ENCODE results near the gene SRM. TPM values are rescaled to one million over a fixed set of nuclear protein-coding genes. Genes with fewer than 3 reads are reported as not detected.
A peak's percentile ranks its signal among the peaks of the same experiment; 100 is the strongest.
"Not testable (repeated sequence)": the region's sequence is repeated elsewhere in the genome, so short reads cannot be mapped to it uniquely, and the experiment has no call there.

SRM gene
- total RNA-seq, 1 donor from 2014 or later = 332 TPM

- no peak within 1 kb of the TSS for H3K4me3 Mint-ChIP-seq
Measured at GRCh38 chr1:11046625-11047365, 13.0 kb downstream of the SRM start, which contains the start of gene MASP2. Gene MASP2, minus strand, starts transcription at chr1:11047239. Its CDS starts 32 bp downstream, at chr1:11047207.

GRCh38 chr1:11046270-11046566 is 13.6 kb downstream of the SRM start:
- Mint-ChIP-seq H3K27me3 (ENCODE audit: insufficient read depth) (no peaks in the 10 kb centered on the region), H3K9me3 (no peaks in the 10 kb centered on the region), H3K4me3 (no peak overlapping the region), H3K36me3 (ENCODE audit: low read depth) (no peaks in the 10 kb centered on the region), H3K4me1 (ENCODE audit: low read depth) (no peaks in the 10 kb centered on the region), H3K27ac (no peak overlapping the region)
- intact Hi-C loops (cut with micrococcal nuclease) = no loop called here
- DNase-seq (ENCODE audit: low spot score) = no peak

More at GRCh38 chr1:11046625-11047365, 13.0 kb downstream of the SRM start, which contains the start of gene MASP2:
- no peaks in the 10 kb centered on the region for H3K36me3 Mint-ChIP-seq (ENCODE audit: low read depth)
- no peaks in the 10 kb centered on the region for H3K27me3 Mint-ChIP-seq (ENCODE audit: insufficient read depth)
- DNase-seq (ENCODE audit: low spot score) = no peak
- H3K4me1 Mint-ChIP-seq (ENCODE audit: low read depth) = no peaks in the 10 kb centered on the region
- H3K27ac Mint-ChIP-seq = no peak within 1 kb of the TSS
- intact Hi-C loops (cut with micrococcal nuclease) = no loop called here
- no peaks in the 10 kb centered on the region for H3K9me3 Mint-ChIP-seq

GRCh38 chr1:11045428-11046269 is 14.2 kb downstream of the SRM start:
- intact Hi-C loops (cut with micrococcal nuclease) = no loop called here
- Mint-ChIP-seq H3K4me3 (no peak overlapping the region), H3K9me3 (no peaks in the 10 kb centered on the region), H3K27me3 (ENCODE audit: insufficient read depth) (no peaks in the 10 kb centered on the region), H3K36me3 (ENCODE audit: low read depth) (no peaks in the 10 kb centered on the region), H3K27ac (no peak overlapping the region), H3K4me1 (ENCODE audit: low read depth) (no peaks in the 10 kb centered on the region)
- no peak for DNase-seq (ENCODE audit: low spot score)

DNA sequence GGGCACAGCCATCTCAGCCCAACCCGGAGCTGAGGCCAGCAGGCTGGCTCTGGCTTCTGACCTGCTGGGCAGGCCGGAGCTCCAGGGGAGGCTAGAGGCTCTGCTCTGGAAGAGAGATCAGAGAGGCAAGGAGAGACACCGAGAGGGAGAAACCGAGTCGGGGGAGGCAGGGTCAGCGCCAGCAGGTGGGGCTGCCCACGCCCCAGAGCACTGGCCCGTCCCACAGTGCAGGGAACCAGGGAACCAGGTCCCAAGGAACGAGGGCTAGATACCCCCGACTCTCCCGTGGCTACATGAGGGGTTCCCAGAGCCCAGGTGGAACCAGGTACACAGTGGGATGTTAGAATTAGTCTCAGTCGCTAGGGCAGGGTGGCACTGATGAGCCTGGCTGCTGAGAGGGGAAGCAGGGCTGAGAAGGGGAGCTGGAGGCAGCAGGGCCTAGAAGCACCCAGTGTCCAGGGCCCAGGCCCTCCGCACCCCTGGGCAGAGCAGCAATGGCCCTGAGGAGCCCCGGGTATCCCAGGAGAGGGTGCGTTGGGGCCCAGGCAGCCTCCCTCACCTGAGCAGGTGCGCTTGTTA is 14.9 kb downstream of the SRM start:
- Mint-ChIP-seq H3K27ac (no peak overlapping the region), H3K9me3 (no peaks in the 10 kb centered on the region), H3K4me1 (ENCODE audit: low read depth) (no peaks in the 10 kb centered on the region), H3K4me3 (no peak overlapping the region), H3K27me3 (ENCODE audit: insufficient read depth) (no peaks in the 10 kb centered on the region), H3K36me3 (ENCODE audit: low read depth) (no peaks in the 10 kb centered on the region)
- intact Hi-C loops (cut with micrococcal nuclease) = no loop called here
- DNase-seq (ENCODE audit: low spot score) = no peak

DNA sequence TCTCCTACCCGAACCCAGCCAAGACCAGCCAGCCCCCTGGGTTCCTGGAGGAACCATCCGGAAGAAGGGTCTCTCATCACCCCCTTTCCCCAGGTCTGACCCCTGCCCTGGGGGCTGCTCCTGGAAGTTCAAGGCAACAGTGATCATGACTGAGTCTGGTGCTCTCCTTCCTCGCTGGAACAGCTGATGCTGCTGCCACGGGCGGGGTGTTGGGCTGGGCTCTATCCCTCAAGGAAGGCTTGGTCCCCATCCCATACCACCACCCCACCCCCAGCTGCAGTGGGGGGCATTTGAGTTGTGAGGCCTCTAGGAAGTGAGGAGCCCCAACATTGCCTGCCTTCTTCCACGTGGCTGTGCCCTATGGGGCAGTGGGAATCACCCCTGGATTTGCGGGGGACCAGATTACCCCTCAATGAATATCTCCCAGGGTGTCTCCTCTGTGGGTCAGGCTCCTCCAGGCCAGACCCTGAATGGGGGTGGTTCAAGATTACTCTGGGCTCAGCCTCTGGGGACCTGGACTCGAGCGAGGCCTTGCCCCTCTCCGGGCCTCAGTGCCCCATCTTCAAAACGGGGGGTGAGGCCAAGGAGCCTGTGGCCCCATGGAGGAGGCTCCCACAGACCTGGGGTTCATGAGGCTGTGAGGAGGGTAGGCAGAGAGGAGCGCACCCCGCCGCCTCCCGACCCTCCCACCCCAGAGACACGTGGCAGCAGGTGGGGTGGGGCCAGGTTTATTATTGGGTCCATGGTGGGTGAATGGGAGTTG is 15.6 kb downstream of the SRM start:
- Mint-ChIP-seq H3K4me1 (ENCODE audit: low read depth) (no peaks in the 10 kb centered on the region), H3K27ac (no peak overlapping the region), H3K36me3 (ENCODE audit: low read depth) (no peaks in the 10 kb centered on the region), H3K27me3 (ENCODE audit: insufficient read depth) (no peaks in the 10 kb centered on the region), H3K9me3 (no peaks in the 10 kb centered on the region), H3K4me3 (no peak overlapping the region)
- intact Hi-C loops (cut with micrococcal nuclease) = no loop called here
- no peak for DNase-seq (ENCODE audit: low spot score)

DNA sequence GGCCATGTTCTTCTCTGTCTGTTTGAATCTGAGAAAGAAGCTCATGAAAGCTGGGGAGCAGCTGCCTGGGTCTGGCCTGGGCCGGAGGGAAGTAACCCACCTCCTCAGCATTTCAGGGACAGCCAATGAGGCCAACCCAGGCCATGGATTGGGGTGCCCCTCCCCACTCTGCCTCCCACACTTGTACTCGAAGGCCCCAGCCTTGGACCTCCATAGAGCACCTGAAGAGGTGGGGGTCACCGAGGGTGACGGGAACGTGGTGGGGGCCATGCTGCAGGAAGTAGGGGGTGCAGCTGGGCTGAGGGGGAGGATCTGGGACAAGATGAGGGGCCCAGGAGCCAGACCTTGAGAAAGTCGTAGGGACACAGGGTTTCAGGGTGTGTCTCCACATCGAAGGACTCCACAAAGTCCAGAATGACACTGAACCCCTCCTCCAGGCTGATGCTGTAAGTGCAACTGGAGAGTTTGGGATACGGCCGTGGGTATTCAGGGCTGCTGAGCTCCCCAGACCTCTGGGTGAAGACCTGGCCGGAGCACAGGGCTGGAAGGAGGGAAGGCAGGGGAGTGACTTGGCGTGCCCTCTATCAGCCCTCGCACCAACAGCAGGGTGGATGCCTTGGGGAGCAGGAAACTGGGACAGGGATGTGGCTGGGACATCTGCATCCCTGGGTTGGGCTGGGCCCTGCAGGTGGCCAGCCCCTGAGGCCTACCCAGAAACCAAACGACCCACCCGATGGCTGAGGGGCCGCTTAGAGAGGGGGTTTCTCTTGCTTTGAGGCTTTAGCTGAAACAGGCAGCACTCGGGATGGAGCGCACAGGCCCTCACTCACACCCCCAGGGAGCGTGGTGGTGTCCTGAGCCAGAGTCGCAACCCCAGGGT is 16.6 kb downstream of the SRM start:
- no peaks in the 10 kb centered on the region for H3K4me1 Mint-ChIP-seq (ENCODE audit: low read depth)

DNA sequence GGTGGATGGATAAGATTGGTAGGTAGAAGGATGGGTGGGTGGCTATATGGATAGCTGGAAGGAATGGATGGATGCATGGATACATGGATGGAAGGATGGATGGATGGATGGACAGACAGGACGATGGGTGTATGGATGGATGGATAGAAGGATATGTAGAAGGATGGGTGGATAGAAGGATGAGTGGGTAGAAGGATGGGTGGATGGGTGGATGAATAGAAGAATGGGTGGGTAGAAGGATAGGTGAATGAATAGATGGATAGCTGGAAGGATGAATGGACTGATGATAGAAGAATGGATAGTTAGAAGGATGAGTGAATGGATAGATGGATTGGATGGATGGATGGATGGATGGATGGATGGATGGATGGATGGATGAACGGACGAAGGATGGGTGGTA is 17.8 kb downstream of the SRM start:
- peaks cover 3% of the 10 kb centered on the region for H3K27me3 Mint-ChIP-seq (ENCODE audit: insufficient read depth)
- no peaks in the 10 kb centered on the region for H3K36me3 Mint-ChIP-seq (ENCODE audit: low read depth)
- intact Hi-C loops (cut with micrococcal nuclease) = no loop called here
- H3K4me3 Mint-ChIP-seq = no peak overlapping the region
- no peaks in the 10 kb centered on the region for H3K9me3 Mint-ChIP-seq
- peaks cover 7% of the 10 kb centered on the region for H3K4me1 Mint-ChIP-seq (ENCODE audit: low read depth)
- no peak for DNase-seq (ENCODE audit: low spot score)
- H3K27ac Mint-ChIP-seq = no peak overlapping the region

More for the DNA sequence above, 16.6 kb downstream of the SRM start:
- intact Hi-C loops (cut with micrococcal nuclease) = no loop called here
- H3K27me3 Mint-ChIP-seq (ENCODE audit: insufficient read depth) = no peaks in the 10 kb centered on the region
- no peak for DNase-seq (ENCODE audit: low spot score)
- no peak overlapping the region for H3K4me3 Mint-ChIP-seq
- H3K9me3 Mint-ChIP-seq = no peaks in the 10 kb centered on the region
- H3K27ac Mint-ChIP-seq = no peak overlapping the region
- no peaks in the 10 kb centered on the region for H3K36me3 Mint-ChIP-seq (ENCODE audit: low read depth)

- intact Hi-C loops (cut with micrococcal nuclease) = no loop called here
- Mint-ChIP-seq H3K27me3 (ENCODE audit: insufficient read depth) (peaks cover 3% of the 10 kb centered on the region), H3K4me1 (ENCODE audit: low read depth) (peaks cover 7% of the 10 kb centered on the region), H3K27ac (no peak overlapping the region), H3K9me3 (no peaks in the 10 kb centered on the region), H3K4me3 (no peak overlapping the region), H3K36me3 (ENCODE audit: low read depth) (no peaks in the 10 kb centered on the region)
- DNase-seq (ENCODE audit: low spot score) = no peak
Measured at GRCh38 chr1:11041048-11041447, 18.8 kb downstream of the SRM start.

- DNase-seq (ENCODE audit: low spot score); H3K27me3 Mint-ChIP-seq (ENCODE audit: insufficient read depth); H3K9me3 Mint-ChIP-seq; H3K4me3 Mint-ChIP-seq; intact Hi-C loops (cut with micrococcal nuclease); H3K27ac Mint-ChIP-seq; H3K36me3 Mint-ChIP-seq (ENCODE audit: low read depth); H3K4me1 Mint-ChIP-seq (ENCODE audit: low read depth): not testable (repeated sequence)
Measured at GRCh38 chr1:11040105-11040429, 19.8 kb downstream of the SRM start.

GRCh38 chr1:11039351-11040104 is 20.3 kb downstream of the SRM start:
- peaks cover 3% of the 10 kb centered on the region for H3K27me3 Mint-ChIP-seq (ENCODE audit: insufficient read depth)

GRCh38 chr1:11037740-11038182 is 22.1 kb downstream of the SRM start:
- Mint-ChIP-seq H3K9me3 (no peaks in the 10 kb centered on the region), H3K36me3 (ENCODE audit: low read depth) (no peaks in the 10 kb centered on the region), H3K4me1 (ENCODE audit: low read depth) (peaks cover 7% of the 10 kb centered on the region), H3K27ac (no peak overlapping the region), H3K27me3 (ENCODE audit: insufficient read depth) (peaks cover 3% of the 10 kb centered on the region), H3K4me3 (no peak overlapping the region)
- peak; percentile 80 for DNase-seq (ENCODE audit: low spot score)
- intact Hi-C loops (cut with micrococcal nuclease) = loop anchor here (1.0 to 5.0 kb wide), 6 partner anchors 23 to 681 kb away; partner anchors contain the start of genes EXOSC10 and SRM

More at GRCh38 chr1:11039351-11040104, 20.3 kb downstream of the SRM start:
- Mint-ChIP-seq H3K4me1 (ENCODE audit: low read depth) (peaks cover 7% of the 10 kb centered on the region), H3K27ac (no peak overlapping the region), H3K4me3 (no peak overlapping the region), H3K9me3 (no peaks in the 10 kb centered on the region), H3K36me3 (ENCODE audit: low read depth) (no peaks in the 10 kb centered on the region)
- intact Hi-C loops (cut with micrococcal nuclease) = loop anchor here (5.0 kb wide), 1 partner anchor 33 kb away; no protein-coding TSS in a partner anchor
- no peak for DNase-seq (ENCODE audit: low spot score)
